Gastroesophageal sphincter (tissue), 4 donors: ENCODE results near the gene C3. TPM values are rescaled to one million over a fixed set of nuclear protein-coding genes. Genes with fewer than 3 reads are reported as not detected.

ENCODE experiments used
- ATAC-seq: fragments of 150-250 bp; one replicate; pipeline ENCODE4 v1.9.1; 2016; ENCODE audit warnings: mild to moderate bottlenecking, moderate library complexity
- H3K27ac ChIP-seq, 4 donors: fragments of 200-600 bp; sonication (generic) in 3 of 4; 1 replicate in 3 of 4; 2 replicates in 1 of 4; pipeline ENCODE4 v1.5.1; 2016 to 2019
- H3K27me3 ChIP-seq: fragments of 200-600 bp; sonication (generic); one replicate; pipeline ENCODE4 v1.5.1; 2019
- H3K36me3 ChIP-seq, 2 donors: fragments of 200-600 bp; sonication (generic); one replicate each; pipeline ENCODE4 v1.5.1; 2019; ENCODE audit warnings: control low read depth in 1 of 2
- H3K4me1 ChIP-seq, 3 donors: fragments of 200-600 bp; sonication (generic); 1 replicate in 2 of 3; 2 replicates in 1 of 3; pipeline ENCODE4 v1.5.1; 2016 to 2019; ENCODE audit warnings: control low read depth in 2 of 3
- H3K4me3 ChIP-seq, 2 donors: fragments of 200-600 bp; sonication (generic); one replicate each; pipeline ENCODE4 v1.5.1; 2019; ENCODE audit warnings: mild to moderate bottlenecking in 1 of 2, moderate library complexity in 1 of 2
- H3K9me3 ChIP-seq, 3 donors: fragments of 200-600 bp; sonication (generic); one replicate each; pipeline ENCODE4 v1.5.1; 2017 to 2019; ENCODE audit warnings: control low read depth in 2 of 3
- CTCF ChIP-seq, 4 experiments: fragments of 200-600 bp in 2 of 4; fragments of 450-650 bp in 2 of 4; sonication (generic) in 1 of 4; IDR thresholded peaks; one replicate each; pipeline ENCODE4 v1.5.1; 2017 to 2019; ENCODE audit warnings: antibody characterized with exemption in 4 of 4, mild to moderate bottlenecking in 2 of 4, moderate library complexity in 2 of 4
- EP300 ChIP-seq: sonication (generic); formaldehyde crosslinking; IDR thresholded peaks from one replicate; pipeline ENCODE4 v1.6.1; 2017; ENCODE audit warnings: antibody characterized with exemption, mild to moderate bottlenecking
- POLR2A ChIP-seq, 2 donors: fragments of 450-650 bp; IDR thresholded peaks; one replicate each; pipeline ENCODE4 v1.6.1; 2017; ENCODE audit warnings: antibody characterized with exemption in 2 of 2, mild to moderate bottlenecking in 2 of 2, moderate library complexity in 1 of 2
- POLR2AphosphoS5 ChIP-seq: sonication (generic); formaldehyde crosslinking; IDR thresholded peaks from one replicate; pipeline ENCODE4 v1.6.1; 2017; ENCODE audit warnings: antibody characterized with exemption
- WGBS, 2 donors: methylation state at CpG; one replicate each; pipeline ENCODE4 v1.1.5; 2018; ENCODE audit warnings: low coverage in 1 of 2; 5-methylcytosine and 5-hydroxymethylcytosine counted together
- total RNA-seq, 4 donors: library from RNA; depleted of rRNA; stranded (reverse); fragments of >200 nt; gene quantifications; one replicate each; pipeline ENCODE4 v1.1.0, GENCODE V29; 2016

C3 gene
- total RNA-seq: 100 to 1,000 TPM; 246 to 757 (median 594) TPM

- 0 to 29% methylated on average over 1 of the region's 4 CpGs for WGBS, 2 donors
- H3K36me3 ChIP-seq: peaks cover 0 to 4% of the 10 kb centered on the region in 2 donors
Measured at GRCh38 chr19:6720369-6721137, at the start of gene C3. Gene C3, minus strand, starts transcription at chr19:6720650. Its CDS starts 61 bp downstream, at chr19:6720589.

GRCh38 chr19:6769006-6769619, 48.7 kb upstream of the C3 start:
- WGBS, 2 donors: 51% methylated on average over 5 of the region's 11 CpGs; no CpG with 5 or more reads in 1 of the 2 donors
- ATAC-seq: no peak
- H3K36me3 ChIP-seq: no peaks in the 10 kb centered on the region
- no peaks in the 10 kb centered on the region for H3K9me3 ChIP-seq
- TF ChIP-seq CTCF (IDR thresholded peaks at IDR 0.05) (peak in 1 of 4 experiments; percentile 50), EP300 (no peak), POLR2AphosphoS5 (no peak), POLR2A (IDR thresholded peaks at IDR 0.05) (no peak)
- H3K4me1 ChIP-seq: peaks cover 0 to 14% (median 8%) of the 10 kb centered on the region in 3 donors
- H3K27me3 ChIP-seq: peaks cover 84% of the 10 kb centered on the region
- no peak overlapping the region for H3K27ac ChIP-seq
- H3K4me3 ChIP-seq: no peak overlapping the region

More at GRCh38 chr19:6720369-6721137, at the start of gene C3:
- H3K27ac ChIP-seq: peak within 1 kb of the TSS in 3 of 4 donors; percentile 43 to 67 (median 51)
- TF ChIP-seq CTCF (IDR thresholded peaks at IDR 0.05) (no peak), POLR2A (IDR thresholded peaks at IDR 0.05) (peak; percentile 56), POLR2AphosphoS5 (peak; percentile 59), EP300 (no peak)
- ATAC-seq: peak; percentile 86
- H3K4me3 ChIP-seq: peak within 1 kb of the TSS in 1 of 2 donors; percentile 47
- no peaks in the 10 kb centered on the region for H3K9me3 ChIP-seq
- peaks cover 0 to 21% (median 5%) of the 10 kb centered on the region in 3 donors for H3K4me1 ChIP-seq
- H3K27me3 ChIP-seq: peaks cover 36% of the 10 kb centered on the region

- 77 to 95% methylated on average over 5 of the region's 8 CpGs for WGBS, 2 donors
- H3K27me3 ChIP-seq: peaks cover 90% of the 10 kb centered on the region
- no peak for TF ChIP-seq POLR2A (IDR thresholded peaks at IDR 0.05)
- TF ChIP-seq EP300: no peak
- TF ChIP-seq CTCF (IDR thresholded peaks at IDR 0.05): no peak
- TF ChIP-seq POLR2AphosphoS5: no peak
- no peak overlapping the region for H3K4me3 ChIP-seq
- no peaks in the 10 kb centered on the region for H3K36me3 ChIP-seq
- peaks cover 0 to 14% (median 8%) of the 10 kb centered on the region in 3 donors for H3K4me1 ChIP-seq
- ATAC-seq: no peak
- H3K27ac ChIP-seq: no peak overlapping the region
- no peaks in the 10 kb centered on the region for H3K9me3 ChIP-seq
Measured at GRCh38 chr19:6768236-6768785, 47.9 kb upstream of the C3 start.

- H3K36me3 ChIP-seq: no peaks in the 10 kb centered on the region
- peaks cover 88% of the 10 kb centered on the region for H3K27me3 ChIP-seq
- TF ChIP-seq EP300: no peak
- no peak for TF ChIP-seq POLR2A (IDR thresholded peaks at IDR 0.05)
- TF ChIP-seq POLR2AphosphoS5: no peak
- no peak for TF ChIP-seq CTCF (IDR thresholded peaks at IDR 0.05)
- no peak within 1 kb of the TSS for H3K27ac ChIP-seq
- H3K9me3 ChIP-seq: no peaks in the 10 kb centered on the region
- WGBS, 2 donors: 0 to 3% methylated on average over 10 to 15 of the region's 47 CpGs
- H3K4me3 ChIP-seq: peak within 1 kb of the TSS in 1 of 2 donors; percentile 35
- H3K4me1 ChIP-seq: peaks cover 0 to 14% (median 8%) of the 10 kb centered on the region in 3 donors
- ATAC-seq: peak; percentile 39
Measured at GRCh38 chr19:6767357-6768235, 47.1 kb upstream of the C3 start, which contains the start of gene SH2D3A. Gene SH2D3A, minus strand, starts transcription at chr19:6767435. Its CDS starts 3,687 bp downstream, at chr19:6763748.
